Lower lobe of right lung (tissue), 2 donors: ENCODE data around the gene PKP4. TPM values are rescaled to one million over a fixed set of nuclear protein-coding genes. Genes with fewer than 3 reads are reported as not detected.

Source experiments
- ATAC-seq, 2 donors: fragments of 200-7000 bp; cut with Tn5 transposase; one replicate each; pipeline ENCODE4 v1.9.1; 2020 to 2022; ENCODE audit warnings: mild to moderate bottlenecking in 2 of 2, moderate library complexity in 2 of 2
- DNase-seq: peaks from one replicate; pipeline ENCODE4 v3.0.0-alpha.2; 2020
- H3K27ac ChIP-seq: fragments of 200-600 bp; one replicate; pipeline ENCODE4 v1.8.0; 2022
- H3K27me3 ChIP-seq: fragments of 200-600 bp; one replicate; pipeline ENCODE4 v1.8.0; 2022; ENCODE audit warnings: low read depth
- H3K36me3 ChIP-seq: fragments of 200-600 bp; one replicate; pipeline ENCODE4 v1.8.0; 2022; ENCODE audit warnings: mild to moderate bottlenecking
- H3K4me1 ChIP-seq: fragments of 200-600 bp; one replicate; pipeline ENCODE4 v1.8.0; 2022
- H3K4me3 ChIP-seq: fragments of 200-600 bp; one replicate; pipeline ENCODE4 v1.8.0; 2022; ENCODE audit warnings: mild to moderate bottlenecking
- H3K9me3 ChIP-seq: fragments of 200-600 bp; one replicate; pipeline ENCODE4 v1.8.0; 2022
- CTCF ChIP-seq: fragments of 200-600 bp; IDR thresholded peaks from one replicate; pipeline ENCODE4 v1.8.0; 2022; ENCODE audit warnings: antibody characterized with exemption, mild to moderate bottlenecking
- intact Hi-C: fragments of 100-400 bp; cut with DNase I; formaldehyde crosslinking; loops from one replicate; pipeline ENCODE4 v1.11.0; 2022
- total RNA-seq: library from RNA; stranded (reverse); fragmentation: NEBNext Ultra II Directional; extraction: Animal tissue kit (Norgen Biotek cat#: 25700); gene quantifications from one replicate; pipeline ENCODE4 v1.2.1, GENCODE V29; 2021
- donor health status: DM: no; HTN: yes; CAD: no; lungs with severe emphysema.

The PKP4 gene
- total RNA-seq, 1 donor from 2014 or later = 57.0 TPM

GRCh38 chr2:158718851-158719250 lies 262.1 kb downstream of the PKP4 start:
- H3K4me3 ChIP-seq = no peak overlapping the region
- peaks cover 33% of the 10 kb centered on the region for H3K4me1 ChIP-seq
- H3K36me3 ChIP-seq = no peaks in the 10 kb centered on the region
- intact Hi-C loops = no loop called here
- H3K27me3 ChIP-seq = no peaks in the 10 kb centered on the region
- H3K27ac ChIP-seq = no peak overlapping the region
- DNase-seq (no peak), ATAC-seq (no peak)
- no peak for TF ChIP-seq CTCF
- H3K9me3 ChIP-seq = no peaks in the 10 kb centered on the region

GRCh38 chr2:158719403-158719802 lies 262.7 kb downstream of the PKP4 start:
- intact Hi-C loops = no loop called here
- TF ChIP-seq CTCF = no peak
- peaks cover 39% of the 10 kb centered on the region for H3K4me1 ChIP-seq
- H3K4me3 ChIP-seq = no peak overlapping the region
- DNase-seq = no peak
- no peaks in the 10 kb centered on the region for H3K36me3 ChIP-seq
- no peaks in the 10 kb centered on the region for H3K9me3 ChIP-seq
- no peak for ATAC-seq
- H3K27me3 ChIP-seq = no peaks in the 10 kb centered on the region
- H3K27ac ChIP-seq = no peak overlapping the region

GRCh38 chr2:158722266-158723105 lies 265.7 kb downstream of the PKP4 start:
- no peaks in the 10 kb centered on the region for H3K36me3 ChIP-seq
- ATAC-seq = peak in 1 of 2 donors; percentile 4
- H3K9me3 ChIP-seq = no peaks in the 10 kb centered on the region
- H3K27ac ChIP-seq = no peak overlapping the region
- intact Hi-C loops = no loop called here
- no peak for TF ChIP-seq CTCF
- no peak for DNase-seq
- H3K4me1 ChIP-seq = peaks cover 30% of the 10 kb centered on the region
- no peak overlapping the region for H3K4me3 ChIP-seq
- no peaks in the 10 kb centered on the region for H3K27me3 ChIP-seq

- DNase-seq = no peak
- H3K27me3 ChIP-seq = no peaks in the 10 kb centered on the region
- no peak for TF ChIP-seq CTCF
- H3K27ac ChIP-seq = peak overlapping the region; percentile 37
- H3K36me3 ChIP-seq = no peaks in the 10 kb centered on the region
- intact Hi-C loops = no loop called here
- peaks cover 23% of the 10 kb centered on the region for H3K4me1 ChIP-seq
- ATAC-seq = peak; percentile 21 to 41
- no peak overlapping the region for H3K4me3 ChIP-seq
- H3K9me3 ChIP-seq = no peaks in the 10 kb centered on the region
These were observed 266.6 kb downstream of the PKP4 start for GRCh38 chr2:158723181-158723838.

GRCh38 chr2:158723921-158724802 lies 267.4 kb downstream of the PKP4 start:
- Histone ChIP-seq H3K4me1 (peaks cover 23% of the 10 kb centered on the region), H3K4me3 (no peak overlapping the region), H3K9me3 (no peaks in the 10 kb centered on the region), H3K27ac (peak overlapping the region; percentile 37), H3K27me3 (no peaks in the 10 kb centered on the region), H3K36me3 (no peaks in the 10 kb centered on the region)
- peak; percentile 27 for TF ChIP-seq CTCF
- peak; percentile 63 to 68 for ATAC-seq
- intact Hi-C loops = no loop called here
- DNase-seq = no peak
